HG03280 (cell line): ENCODE data around the gene ALDH16A1.

ENCODE experiments used
- ATAC-seq: cut with Tn5 transposase; IDR thresholded peaks from one replicate; pipeline ENCODE4 v1.9.1; 2021; ENCODE audit warnings: mild to moderate bottlenecking, moderate library complexity; ENCODE audit not compliant: unreplicated experiment

Gene ALDH16A1

DNA sequence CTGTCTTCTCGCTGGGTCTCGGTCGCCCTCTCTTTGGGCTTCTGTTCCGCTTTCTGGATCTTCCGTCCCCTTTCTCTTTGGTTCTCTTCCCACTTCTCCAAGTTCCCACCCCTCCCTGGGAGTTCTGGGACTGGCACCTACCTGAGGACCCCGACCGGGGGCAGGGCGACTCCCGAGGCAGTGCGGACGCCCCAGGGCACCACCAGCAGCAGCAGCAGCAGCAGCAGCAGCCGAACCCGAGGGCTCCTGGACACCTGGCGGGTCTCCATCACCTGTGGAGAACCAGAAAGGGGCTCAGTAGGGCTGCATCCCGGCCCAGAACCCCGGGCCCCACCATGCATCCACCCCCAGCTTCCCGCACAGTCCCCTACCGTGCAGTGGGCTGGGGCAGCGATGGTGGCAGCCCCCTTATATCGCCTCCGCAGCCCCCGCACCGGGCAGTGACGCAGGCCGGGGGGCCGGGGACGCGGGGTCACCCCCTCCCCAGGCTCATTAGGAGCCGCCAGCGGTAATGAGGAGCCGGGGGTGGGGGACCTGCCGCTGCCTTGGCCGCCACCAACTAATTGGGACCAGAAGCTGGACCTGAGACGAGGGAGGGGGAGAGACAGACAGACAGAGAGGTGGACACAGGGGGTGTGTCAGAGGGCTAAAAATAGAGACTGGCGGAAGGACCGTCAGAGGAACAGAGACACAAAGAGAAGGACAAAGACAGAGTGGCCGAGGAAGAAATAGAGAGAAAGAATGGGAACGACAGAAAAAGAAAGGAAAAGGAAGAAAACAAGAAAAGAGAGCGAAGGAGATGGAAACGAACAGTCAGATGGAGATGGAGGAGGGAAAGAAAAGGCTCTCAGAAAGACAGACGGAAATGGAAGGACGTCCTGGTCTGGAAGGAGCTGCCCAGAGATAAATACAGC, 29.7 kb upstream of the ALDH16A1 start, which contains the start of gene PTH2:
Gene PTH2, minus strand, starts transcription at position 371 of the 914 bp plus-strand sequence. Its CDS starts 102 bp downstream, at position 269.
- no peak for ATAC-seq

DNA sequence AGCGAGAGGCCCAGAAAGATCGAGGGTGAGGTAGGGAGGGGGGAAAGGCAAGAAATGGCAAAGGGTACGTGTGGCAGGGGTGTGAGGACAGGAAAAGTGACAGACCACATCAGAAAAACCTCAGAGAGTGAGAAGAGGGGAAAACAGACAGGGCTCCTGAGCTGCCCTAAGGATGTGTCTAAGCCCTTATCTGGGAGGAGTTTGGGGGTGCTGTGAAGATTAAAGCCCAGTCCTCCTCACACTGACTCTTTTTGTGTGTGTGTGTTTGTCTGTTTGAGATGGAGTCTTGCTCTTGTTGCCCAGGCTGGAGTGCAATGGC, 29.1 kb upstream of the ALDH16A1 start:
- no peak for ATAC-seq

DNA sequence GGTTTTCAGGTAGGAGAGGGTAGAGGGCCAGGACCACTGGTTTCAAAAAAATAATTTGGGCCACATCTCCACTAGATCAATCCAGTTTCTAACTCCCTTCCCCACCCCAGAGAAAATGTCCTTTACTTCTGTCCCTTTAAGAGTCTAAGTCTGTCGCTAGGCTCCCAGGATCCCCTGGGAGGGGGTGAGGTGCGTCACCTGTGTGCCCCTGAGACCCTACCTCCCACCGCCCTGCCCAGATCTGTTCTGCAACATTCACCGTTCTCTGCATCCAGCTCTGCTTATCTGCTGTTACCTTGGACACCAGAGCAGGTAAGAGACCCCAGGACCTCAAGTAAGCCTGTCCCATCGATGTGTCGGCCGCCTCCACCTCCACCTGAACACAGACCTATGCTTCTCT, 27.8 kb upstream of the ALDH16A1 start, which contains the start of gene GFY:
Gene GFY, plus strand, starts transcription at position 211 of the 400 bp plus-strand sequence. CDS start 1,043 bp downstream, outside the sequence.
- no peak for ATAC-seq

DNA sequence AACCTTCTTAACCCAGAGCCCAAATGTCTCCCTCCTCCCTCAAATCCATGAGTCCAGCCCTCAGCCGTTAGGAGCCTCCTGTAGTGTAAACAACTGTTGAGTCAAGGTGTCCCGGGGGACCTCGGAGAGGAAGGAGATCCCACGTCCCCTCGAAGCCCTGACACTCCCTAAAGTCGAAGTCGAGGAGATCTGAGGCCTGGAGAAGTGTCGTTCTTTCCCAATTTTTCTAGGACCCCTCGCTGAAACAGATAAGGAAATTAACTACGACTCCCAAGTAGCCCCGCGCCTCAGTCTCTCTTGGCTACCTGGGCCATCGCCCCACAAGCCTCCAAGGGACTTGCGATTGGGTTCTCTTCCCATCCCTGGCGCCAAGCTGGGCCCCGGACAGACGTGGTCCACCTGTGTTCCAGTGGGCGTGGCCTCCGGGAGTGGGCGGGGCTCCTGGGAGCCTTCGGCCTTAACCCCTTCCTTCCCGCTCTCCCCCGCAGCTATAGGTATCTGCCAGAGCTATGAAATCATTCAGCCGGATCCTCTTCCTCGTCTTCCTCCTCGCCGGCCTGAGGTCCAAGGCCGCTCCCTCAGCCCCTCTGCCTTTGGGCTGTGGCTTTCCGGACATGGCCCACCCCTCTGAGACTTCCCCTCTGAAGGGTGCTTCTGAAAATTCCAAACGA, 27.0 kb upstream of the ALDH16A1 start:
- no peak for ATAC-seq

DNA sequence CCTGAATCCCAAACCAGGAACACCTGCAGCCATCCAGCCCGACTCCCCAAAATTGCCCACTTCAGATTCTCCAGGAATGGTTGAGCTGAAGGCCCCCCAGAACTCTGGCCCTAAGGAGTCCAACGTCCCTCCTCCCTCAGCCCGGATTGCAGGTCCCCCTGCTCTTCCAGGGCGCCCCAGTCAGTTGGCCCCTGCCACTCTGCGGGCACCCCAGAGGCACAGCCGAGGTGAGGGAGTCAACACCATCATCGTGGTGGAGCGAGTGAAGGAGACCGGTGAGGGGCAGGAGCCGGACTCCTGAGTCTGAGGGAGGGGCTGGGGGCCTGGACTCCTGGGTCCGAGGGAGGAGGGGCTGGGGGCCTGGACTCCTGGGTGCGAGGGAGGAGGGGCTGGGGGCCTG, 25.7 kb upstream of the ALDH16A1 start:
- ATAC-seq = no peak

DNA sequence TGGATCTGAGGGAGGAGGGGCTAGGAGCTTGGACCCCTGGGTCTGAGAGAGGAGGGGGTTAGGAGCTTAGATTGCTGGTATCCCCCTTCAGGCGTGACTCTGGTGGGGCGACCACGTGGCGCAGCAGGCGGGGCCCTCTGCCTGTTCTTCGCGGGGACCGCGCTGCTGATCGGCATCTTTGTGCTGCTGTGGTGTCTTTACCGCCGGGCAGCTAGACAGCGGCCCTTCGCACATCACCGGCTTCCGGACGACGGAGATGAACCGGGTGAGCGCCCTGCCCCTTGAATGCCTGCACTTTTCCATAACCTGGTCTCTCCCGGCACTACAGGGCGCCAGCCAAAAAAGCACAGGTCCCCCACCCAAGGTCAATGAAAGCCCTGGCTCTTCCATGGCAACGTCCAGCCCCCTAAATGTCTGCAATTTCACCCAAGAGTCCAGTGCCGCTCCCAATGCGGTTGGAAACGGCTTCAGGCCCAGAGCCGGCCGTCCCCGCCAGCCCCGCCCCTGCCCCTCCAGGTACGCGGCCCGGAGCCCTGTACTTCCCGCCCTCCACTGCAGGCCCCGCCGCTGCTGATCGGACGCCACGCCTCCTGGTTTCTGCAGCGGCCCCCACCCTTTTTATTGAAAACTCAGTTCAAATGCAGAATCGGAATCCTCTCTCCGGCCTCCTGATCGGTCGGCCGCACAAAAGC, 25.0 kb upstream of the ALDH16A1 start:
- ATAC-seq = no peak

DNA sequence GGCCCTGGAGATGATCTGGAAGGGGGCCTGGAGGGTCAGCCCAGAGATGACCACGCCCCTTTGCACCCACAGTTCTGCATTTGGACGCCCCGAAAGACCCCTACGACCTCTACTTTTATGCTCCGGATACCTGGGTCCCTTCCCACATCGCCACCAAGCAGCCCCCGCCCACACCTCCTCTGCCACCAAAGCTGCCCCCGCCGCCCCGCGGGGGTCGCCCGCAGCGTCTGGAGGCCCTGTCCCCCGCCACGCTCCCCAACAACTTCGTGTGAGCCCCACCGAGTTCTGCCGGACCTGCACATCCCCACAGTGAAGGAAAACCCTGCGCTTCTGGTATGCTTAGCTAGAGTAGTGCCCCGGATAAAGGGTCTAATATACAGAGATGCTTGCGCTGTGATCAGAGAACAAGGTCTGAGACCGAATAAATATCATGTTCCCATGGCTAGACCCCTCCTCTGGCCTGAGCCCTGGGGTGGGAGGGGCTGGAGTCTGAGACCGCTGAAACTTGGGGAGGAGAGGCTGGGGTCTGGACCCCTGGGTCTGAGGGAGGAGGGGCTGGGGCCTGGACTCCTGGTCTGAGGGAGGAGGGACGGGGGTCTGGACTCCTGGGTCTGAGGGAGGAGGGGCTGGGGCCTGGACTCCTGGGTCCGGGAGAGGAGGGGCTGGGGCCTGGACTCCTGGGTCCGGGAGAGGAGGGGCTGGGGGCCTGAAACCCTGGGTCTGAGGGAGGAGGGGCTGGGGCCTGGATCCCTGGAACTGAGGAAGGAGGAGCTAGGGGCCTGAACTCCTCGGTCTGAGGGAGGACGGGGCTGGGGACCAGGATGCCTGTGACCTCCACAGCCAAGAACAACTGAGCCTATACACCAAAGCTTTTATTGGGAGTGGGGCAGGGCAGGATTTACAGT, 24.2 kb upstream of the ALDH16A1 start:
- ATAC-seq = no peak

DNA sequence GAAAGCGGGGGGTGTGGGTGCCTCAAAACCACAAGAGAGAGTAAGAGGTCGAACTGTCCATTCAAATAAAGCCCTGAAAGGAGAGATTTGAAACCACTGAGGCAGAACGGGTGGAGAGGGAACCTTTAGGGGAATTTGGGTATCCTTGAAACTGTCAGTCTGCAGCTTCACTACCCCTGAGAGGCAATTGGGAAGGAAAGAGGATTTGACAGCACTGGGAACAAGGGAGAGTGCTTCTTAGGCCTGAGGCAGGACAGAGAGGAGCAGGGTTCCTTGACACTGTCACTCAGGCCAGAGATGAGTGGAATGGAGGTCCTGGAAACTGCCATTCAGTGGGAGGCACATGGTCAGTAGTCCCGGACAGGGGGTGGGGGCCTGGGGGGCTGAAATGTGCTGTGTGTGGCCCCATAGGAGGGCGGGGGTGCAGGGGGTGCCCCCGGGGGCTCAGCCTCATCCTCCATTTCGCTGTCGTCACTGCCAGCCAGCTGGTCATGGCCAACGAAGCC, 22.8 kb upstream of the ALDH16A1 start:
- no peak for ATAC-seq

DNA sequence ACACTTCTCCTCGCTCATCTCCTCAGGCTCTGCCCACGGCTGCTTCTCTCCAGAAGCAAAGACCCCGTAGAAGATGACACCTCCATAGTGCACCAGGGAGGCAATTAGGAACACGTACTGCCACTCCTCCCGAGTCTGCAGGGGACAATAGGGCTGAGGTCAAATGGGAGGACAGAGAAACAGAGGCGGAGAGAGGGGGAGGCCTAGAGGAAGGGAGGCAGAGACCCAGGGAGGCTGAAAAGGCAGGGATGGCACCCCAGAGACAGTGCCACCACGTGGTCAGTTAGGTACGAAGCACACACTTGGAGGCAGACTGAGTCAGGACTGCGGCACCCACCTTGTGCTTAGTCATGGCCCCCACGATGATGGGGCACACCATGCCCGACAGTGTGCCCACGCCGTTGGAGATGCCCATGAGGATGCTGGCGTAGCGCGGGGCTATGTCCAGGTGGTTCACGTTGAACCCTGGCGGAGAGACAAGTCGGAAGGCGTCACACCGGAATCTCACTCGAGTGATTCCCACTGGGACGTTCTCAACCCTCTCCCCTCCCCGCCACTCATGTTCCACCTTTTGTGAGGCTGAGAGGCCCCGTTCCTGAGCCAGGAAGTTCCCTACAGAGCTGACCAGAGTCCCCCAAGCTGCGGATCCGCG, 22.2 kb upstream of the ALDH16A1 start:
- ATAC-seq = no peak

DNA sequence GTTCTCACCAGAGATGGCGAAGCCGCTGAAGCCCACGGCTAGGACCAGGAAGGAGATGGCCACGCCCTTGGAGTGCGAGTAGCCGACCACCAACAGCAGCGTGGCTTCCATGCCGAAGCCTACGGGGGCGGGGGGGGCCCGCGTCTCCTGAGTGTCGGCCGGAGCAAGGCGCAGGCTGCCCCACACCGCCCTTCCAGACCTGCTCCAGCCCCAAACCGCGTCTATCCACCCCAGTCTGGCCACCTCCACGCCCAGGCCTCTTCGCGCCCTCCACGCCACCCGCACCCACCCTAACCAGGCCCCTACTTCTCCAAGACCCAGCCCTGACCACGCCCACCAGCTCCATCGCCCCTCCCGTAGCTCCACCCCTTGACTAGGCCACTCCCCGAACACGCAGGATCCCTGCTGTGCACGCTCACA, 21.7 kb upstream of the ALDH16A1 start:
- no peak for ATAC-seq

DNA sequence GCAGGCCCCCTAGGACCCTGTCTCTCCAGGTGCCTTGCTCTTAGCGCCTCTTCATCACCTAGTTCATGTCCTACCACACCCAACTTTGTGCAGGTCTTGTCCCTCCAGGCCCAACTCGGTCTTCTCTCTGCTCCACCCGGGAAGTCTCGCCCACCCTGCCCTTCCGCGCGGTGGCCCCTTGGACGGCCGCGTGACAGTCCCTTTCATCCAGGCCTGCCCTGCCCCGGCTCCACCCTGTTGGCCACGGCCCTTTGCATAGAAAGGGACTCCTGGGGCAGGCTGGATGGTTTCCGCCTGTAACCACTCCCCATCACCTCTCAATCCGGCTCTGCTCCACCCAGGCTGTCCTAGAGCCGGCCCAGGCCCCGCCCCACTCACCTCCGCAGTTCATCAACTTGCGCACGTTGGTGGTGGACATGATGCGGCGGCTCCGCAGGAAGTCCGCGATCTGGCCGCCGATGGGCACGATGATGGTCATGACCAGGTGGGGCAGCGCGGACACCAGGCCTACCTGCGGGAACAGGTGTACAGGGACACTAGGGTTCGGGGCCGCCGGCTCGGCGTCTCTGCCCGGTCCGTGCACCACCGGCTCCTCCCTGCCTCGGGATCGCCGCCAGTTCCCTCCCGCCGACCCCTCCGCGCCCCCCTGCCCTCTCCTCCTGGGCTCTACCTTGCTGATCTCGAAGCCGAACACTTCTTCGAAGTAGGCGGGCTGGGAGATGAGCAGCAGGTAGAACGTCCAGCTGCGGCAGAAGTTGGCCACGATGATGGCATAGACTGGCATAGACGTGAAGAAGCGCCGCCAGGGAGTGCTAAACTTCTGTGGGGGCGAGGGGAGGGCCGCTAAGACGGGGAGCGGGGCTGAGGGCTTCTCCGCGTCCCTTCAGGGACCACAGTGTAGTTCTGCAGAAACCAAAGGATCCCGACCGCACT, 20.6 kb upstream of the ALDH16A1 start:
- no peak for ATAC-seq

DNA sequence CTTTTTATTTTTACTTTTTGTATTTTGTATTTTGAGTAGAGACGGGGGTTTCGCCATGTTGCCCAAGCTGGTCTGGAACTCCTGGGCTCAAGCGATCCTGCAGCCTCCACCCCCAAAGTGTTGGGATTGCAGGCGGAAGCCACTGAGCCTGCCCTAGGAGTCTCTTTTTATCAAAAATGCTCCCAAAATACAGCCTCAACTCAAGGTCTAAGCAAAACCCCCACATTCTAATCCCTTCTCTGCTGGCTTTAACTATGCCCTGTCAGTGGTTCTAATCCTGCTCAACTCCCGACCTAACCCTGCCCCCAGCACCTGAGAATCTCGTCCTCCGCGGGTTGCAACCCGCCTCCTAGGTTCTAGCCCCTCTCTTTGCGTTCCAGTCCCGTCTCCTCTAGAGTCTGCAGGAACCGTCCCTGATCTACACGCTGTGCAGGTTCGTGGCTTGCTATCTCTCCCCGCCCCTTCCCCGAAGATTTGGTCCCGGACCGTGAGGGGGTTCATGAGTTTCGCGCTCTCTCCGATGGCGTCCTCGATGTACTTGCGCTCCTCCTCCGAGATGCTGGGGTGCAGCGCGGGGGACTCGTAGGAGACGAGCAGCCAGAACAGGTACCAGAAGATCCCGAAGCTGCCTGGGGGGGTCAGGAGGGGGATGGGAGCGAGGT, 19.7 kb upstream of the ALDH16A1 start:
- no peak for ATAC-seq

DNA sequence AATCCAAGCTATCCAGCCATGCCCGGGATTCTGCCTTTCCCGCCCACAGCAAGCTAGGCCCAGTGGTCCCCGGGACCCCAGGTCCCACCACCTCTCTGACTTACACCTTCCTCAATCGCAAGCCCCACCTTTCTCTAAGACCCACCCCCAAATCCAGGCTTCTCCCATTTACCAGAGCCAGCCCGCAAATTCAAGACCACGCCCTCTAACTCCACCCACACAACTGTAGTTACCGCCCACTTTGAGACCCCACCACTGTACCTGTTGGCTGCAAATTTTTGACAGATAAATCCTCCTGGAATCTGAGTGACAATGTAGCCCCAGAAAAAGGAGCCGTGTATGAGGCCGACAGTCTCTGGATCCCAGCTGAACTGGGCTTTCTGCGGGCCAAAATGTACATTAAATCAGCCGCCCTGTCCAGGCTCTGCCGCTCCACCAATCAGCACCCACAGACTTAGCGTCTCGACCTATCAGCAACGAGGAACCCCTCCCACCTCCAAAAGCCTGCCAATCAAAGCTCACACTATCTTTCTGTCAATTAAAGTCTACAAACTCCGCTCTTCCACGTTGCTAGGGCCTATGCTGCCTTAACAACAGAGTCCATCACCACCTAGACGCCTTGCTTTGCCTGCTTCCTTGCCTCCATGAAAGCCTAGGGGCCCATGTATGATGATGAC, 18.0 kb upstream of the ALDH16A1 start:
- no peak for ATAC-seq

DNA sequence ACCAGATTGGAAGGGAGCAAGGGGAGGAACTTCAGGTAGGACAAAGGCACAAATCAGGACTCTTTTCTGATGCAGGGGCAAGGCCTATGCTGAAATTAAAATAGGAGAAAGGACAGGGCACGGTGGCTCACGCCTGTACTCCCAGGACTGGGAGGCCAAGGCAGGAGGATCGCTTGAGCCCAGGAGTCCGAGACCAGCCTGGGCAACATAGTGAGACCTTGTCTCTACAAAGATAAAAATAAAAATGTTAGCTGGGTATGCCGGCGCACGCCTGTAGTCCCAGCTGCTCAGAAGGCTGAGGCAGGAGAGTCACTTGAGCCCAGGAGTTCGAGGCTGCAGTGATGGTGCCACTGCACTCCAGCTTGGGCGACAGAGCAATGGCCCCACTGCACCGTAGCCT, 17.4 kb upstream of the ALDH16A1 start:
- ATAC-seq = no peak

DNA sequence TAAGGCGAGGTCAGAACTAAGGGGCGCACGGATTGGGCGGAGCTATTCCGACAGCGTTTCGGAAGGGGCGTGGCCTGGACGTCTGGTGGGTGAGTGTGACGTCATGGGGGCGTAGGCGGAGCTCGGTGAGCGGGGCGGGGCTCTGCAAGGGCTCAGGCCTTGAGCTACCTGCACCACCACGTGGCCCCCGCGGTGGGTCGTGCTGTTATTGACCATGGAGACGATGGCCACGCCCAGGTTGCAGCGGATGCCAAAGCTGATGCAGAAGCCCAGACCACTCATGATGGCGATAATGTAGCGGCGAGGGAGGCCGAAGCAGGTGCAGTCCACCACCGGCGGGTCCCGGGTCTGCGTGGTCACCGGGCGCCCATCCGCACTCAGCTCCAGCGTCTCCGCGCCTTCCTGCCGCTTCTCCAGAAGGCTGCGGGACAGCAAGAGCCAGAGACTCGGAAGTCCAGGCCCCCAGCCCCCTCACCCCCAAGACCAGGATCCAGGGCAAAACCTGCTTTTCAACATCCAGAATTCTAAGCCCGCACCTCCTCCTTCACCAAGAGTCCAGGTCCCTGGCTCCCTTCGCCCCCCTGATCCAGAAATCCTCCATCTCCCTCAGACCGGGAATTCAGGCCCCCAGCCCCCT, 16.5 kb upstream of the ALDH16A1 start:
- ATAC-seq = no peak

DNA sequence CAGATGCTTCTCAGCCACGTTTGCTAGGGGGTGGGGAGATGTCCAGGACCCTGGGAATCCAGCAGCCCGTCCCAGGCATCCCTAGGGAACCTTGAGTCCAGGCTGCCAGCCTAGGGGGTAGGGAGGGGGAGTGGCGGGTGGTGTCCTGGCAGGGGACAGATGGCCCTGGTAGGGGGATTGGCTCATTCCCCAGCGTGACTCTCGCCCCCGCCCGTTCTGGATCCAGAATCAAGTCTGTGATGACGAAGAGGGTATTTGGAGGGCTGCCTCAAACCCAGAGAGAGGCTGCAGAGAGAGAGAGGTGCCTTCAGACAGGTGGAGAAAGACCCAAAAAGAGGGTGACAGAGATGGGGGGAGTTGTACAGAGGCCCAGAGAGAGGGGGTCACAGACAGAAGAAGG, 15.8 kb upstream of the ALDH16A1 start:
- ATAC-seq = no peak

DNA sequence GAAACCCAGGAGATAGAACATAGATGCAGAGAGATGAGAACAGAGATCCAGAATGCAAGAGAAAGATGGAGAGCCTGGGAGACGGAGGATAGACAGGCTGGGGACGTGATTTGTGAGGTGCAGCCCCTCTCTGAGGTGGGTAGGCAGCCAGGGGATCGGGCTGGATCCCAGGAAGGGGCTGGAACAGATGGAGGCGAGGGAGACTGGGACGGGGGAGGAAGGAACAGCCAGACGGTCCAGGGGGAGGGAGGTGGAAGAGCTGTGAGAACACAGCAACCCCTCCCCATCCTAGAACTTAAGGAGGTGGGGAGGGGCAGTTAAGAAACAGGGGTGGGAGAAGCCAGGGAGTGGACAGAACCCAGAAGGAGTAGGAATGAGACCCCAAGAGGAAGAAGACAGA, 14.8 kb upstream of the ALDH16A1 start:
- ATAC-seq = no peak
